ENCODE results near the gene HYAL3. TPM values are rescaled to one million over a fixed set of nuclear protein-coding genes. Genes with fewer than 3 reads are reported as not detected.
A peak's percentile ranks its signal among the peaks of the same experiment; 100 is the strongest.

HYAL3 gene
- total and polyA plus RNA-seq, 2 of the 13 experiments (the other 11 are each of a cell fraction or from before 2014, with no cell fraction given): 5.5 to 10.4 TPM

- 0 out of 2 replicates have a peak, but pooled peaks have one; percentile 2 for TF ChIP-seq HOXA3 (CRISPR knock-in tag; IDR thresholded peaks at IDR 0.05)
- 0 out of 2 replicates have a peak, but pooled peaks have one; percentile 18 for TF ChIP-seq FOXA1 (IDR thresholded peaks at IDR 0.05)
- TF ChIP-seq FOXA1 (CRISPR knock-in tag; IDR thresholded peaks at IDR 0.05): no peak
- TF ChIP-seq RXRB (CRISPR knock-in tag; IDR thresholded peaks at IDR 0.05; ENCODE audit: borderline replicate concordance): 0 out of 2 replicates have a peak, but pooled peaks have one; percentile 49
- TF ChIP-seq NR2F6 (IDR thresholded peaks at IDR 0.05): peak; percentile 90
- TF ChIP-seq NR2F6 (CRISPR knock-in tag; IDR thresholded peaks at IDR 0.05): peak; percentile 80
- 0 out of 2 replicates have a peak, but pooled peaks have one; percentile 42 for TF ChIP-seq HNRNPL (IDR thresholded peaks at IDR 0.05; ENCODE audit: low read depth, low read length)
- no peak for TF ChIP-seq PHF8 (CRISPR knock-in tag; IDR thresholded peaks at IDR 0.05)
- peak; percentile 40 for TF ChIP-seq HNF4A (CRISPR knock-in tag; IDR thresholded peaks at IDR 0.05)
- TF ChIP-seq TFDP1 (CRISPR knock-in tag; IDR thresholded peaks at IDR 0.05; ENCODE audit: borderline replicate concordance): peak; percentile 40; the same call in 1 of the 2 replicates
- no peak for TF ChIP-seq ZBTB34 (CRISPR knock-in tag; IDR thresholded peaks at IDR 0.05)
- no peak for TF ChIP-seq TRAFD1 (CRISPR knock-in tag; IDR thresholded peaks at IDR 0.05; ENCODE audit: borderline replicate concordance)
- peak; percentile 74 for TF ChIP-seq ZMYM3 (CRISPR knock-in tag; IDR thresholded peaks at IDR 0.05)
- no peak; the same call in 1 of the 2 replicates for TF ChIP-seq BCL3 (CRISPR knock-in tag; IDR thresholded peaks at IDR 0.05)
- TF ChIP-seq ZNF335 (CRISPR knock-in tag; IDR thresholded peaks at IDR 0.05): no peak
- no peak for TF ChIP-seq ZNF350 (CRISPR knock-in tag; IDR thresholded peaks at IDR 0.05; ENCODE audit: borderline replicate concordance, low read depth)
- peak; percentile 64 for TF ChIP-seq TFDP2 (CRISPR knock-in tag; IDR thresholded peaks at IDR 0.05)
- TF ChIP-seq ZNF891 (CRISPR knock-in tag; IDR thresholded peaks at IDR 0.05): no peak
- peak; percentile 75 for TF ChIP-seq PATZ1 (CRISPR knock-in tag; IDR thresholded peaks at IDR 0.05)
- no peak for TF ChIP-seq NR1H2 (CRISPR knock-in tag; IDR thresholded peaks at IDR 0.05; ENCODE audit: borderline replicate concordance, low read depth)
- TF ChIP-seq FOXA3 (CRISPR knock-in tag; IDR thresholded peaks at IDR 0.05): 0 out of 2 replicates have a peak, but pooled peaks have one; percentile 13
Measured at GRCh38 chr3:50263478-50264382, 35.5 kb downstream of the HYAL3 start (continued).
